Ovary (tissue), 9 donors: ENCODE data around the gene CACNA1S. TPM values are rescaled to one million over a fixed set of nuclear protein-coding genes. Genes with fewer than 3 reads are reported as not detected.

Experiments
- DNase-seq, 5 donors: peaks; one replicate each; pipeline ENCODE4 v3.0.0-alpha.2; 2019 to 2020
- H3K27ac ChIP-seq, 2 donors: fragments of 200-600 bp; one replicate each; pipeline versions ENCODE4 v1.5.1 to v1.8.0; 2019 to 2022
- H3K27me3 ChIP-seq: fragments of 200-600 bp; one replicate; pipeline ENCODE4 v1.8.0; 2022
- H3K36me3 ChIP-seq: fragments of 200-600 bp; sonication (generic); one replicate; pipeline ENCODE4 v1.5.1; 2019
- H3K4me1 ChIP-seq: one replicate; pipeline ENCODE4 v1.8.1; 2013; ENCODE audit warnings: mild to moderate bottlenecking, moderate library complexity; ENCODE audit not compliant: insufficient read depth
- H3K4me3 ChIP-seq: fragments of 200-600 bp; sonication (generic); one replicate; pipeline ENCODE4 v1.5.1; 2017
- H3K9me3 ChIP-seq, 2 donors: fragments of 200-600 bp in 1 of 2; sonication (generic) in 1 of 2; one replicate each; pipeline versions ENCODE4 v1.5.1 to v1.8.1; 2013 to 2019; ENCODE audit warnings: mild to moderate bottlenecking in 1 of 2, moderate library complexity in 1 of 2
- EP300 ChIP-seq: sonication (generic); formaldehyde crosslinking; IDR thresholded peaks from one replicate; pipeline ENCODE4 v1.6.1; 2017; ENCODE audit warnings: antibody characterized with exemption
- POLR2A ChIP-seq: fragments of 450-650 bp; IDR thresholded peaks from one replicate; pipeline ENCODE4 v1.6.1; 2017; ENCODE audit warnings: antibody characterized with exemption, mild to moderate bottlenecking, moderate library complexity
- WGBS, 3 donors: extraction: QIAGEN DNeasy Blood & Tissue Kit in 1 of 3; methylation state at CpG; one replicate each; pipeline versions ENCODE4 v1.1.5 to v1.1.7; 2013 to 2017; 5-methylcytosine and 5-hydroxymethylcytosine counted together
- intact Hi-C, 4 donors: fragments of 100-400 bp; cut with DNase I; formaldehyde crosslinking; loops; one replicate each; pipeline versions ENCODE4 v1.11.0 to v1.15.1; 2022 to 2023
- polyA plus RNA-seq, 2 donors: library from polyadenylated mRNA; stranded (reverse); fragments of 200-250 nt in 1 of 2; fragments of 350-450 nt in 1 of 2; fragmentation: Illumina TruSeq in 1 of 2; extraction: RNeasy Lipid Tissue Mini Kit (QIAGEN cat#74804) in 1 of 2; gene quantifications; one replicate each; pipeline ENCODE4 v1.2.3, GENCODE V29; 2013 to 2014
- total RNA-seq, 7 donors: library from RNA; depleted of rRNA in 2 of 7; stranded (reverse); fragments of >200 nt in 2 of 7; fragmentation: NEBNext Ultra II Directional in 3 of 7; extraction: Animal tissue kit (Norgen Biotek cat#: 25700) in 3 of 7; gene quantifications; one replicate each; pipeline versions ENCODE4 v1.1.0 to v1.2.4, GENCODE V29; 2016 to 2023
- TF ChIP-seq, protein P1 (sequence below), 3 donors: fragments of 450-650 bp in 2 of 3; fragments of 200-600 bp in 1 of 3; IDR thresholded peaks; one replicate each; pipeline versions ENCODE4 v1.5.1 to v1.8.0; 2016 to 2022; ENCODE audit warnings: antibody characterized with exemption in 3 of 3, mild to moderate bottlenecking in 1 of 3
- donor health status: DM: no; HTN: no; CAD: no; lungs with moderate emphysema.
- donor health status: DM: no; HTN: no; CAD: no.
- donor health status: Bipolar disorder and iron deficiency.
- donor health status: DM: yes; HTN: yes; CAD: no.
- donor health status: DM: no; HTN: no; CAD: no.
- donor health status: DM: yes; HTN: yes; CAD: no.

The CACNA1S gene
- total and polyA plus RNA-seq, 9 donors, result 0.01 to 0.05 (median 0.05) TPM; not detected in 6

DNA sequence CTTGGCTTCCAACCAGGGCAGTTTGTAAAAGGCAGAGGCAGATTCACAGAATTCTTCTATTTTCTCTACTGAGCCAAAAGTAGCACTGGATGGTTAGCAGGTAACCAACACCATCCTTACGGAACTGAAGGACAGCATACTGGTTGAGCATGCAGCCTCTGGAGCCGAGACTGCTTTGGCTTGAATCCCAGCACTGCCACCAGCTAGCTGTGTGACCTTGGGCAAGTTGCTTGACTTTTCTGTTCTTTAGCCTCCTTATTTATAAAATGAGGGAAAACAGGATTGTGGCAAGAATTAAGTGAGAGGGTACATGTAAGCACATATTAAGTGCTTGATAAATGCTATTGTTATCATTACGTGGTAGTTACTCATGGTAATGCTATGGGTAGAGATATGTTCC is 19.5 kb downstream of the CACNA1S start:
- Histone ChIP-seq H3K9me3 (no peaks in the 10 kb centered on the region), H3K36me3 (no peaks in the 10 kb centered on the region), H3K27ac (no peak overlapping the region), H3K27me3 (no peaks in the 10 kb centered on the region), H3K4me1 (no peaks in the 10 kb centered on the region), H3K4me3 (no peak overlapping the region)
- DNase-seq, result no peak
- intact Hi-C loops, result no loop called here
- WGBS, 3 donors, result 58 to 73% (median 62%) methylated on average over 3 of the region's 3 CpGs
- TF ChIP-seq POLR2A (no peak), EP300 (no peak)
- TF ChIP-seq, protein P1, sequence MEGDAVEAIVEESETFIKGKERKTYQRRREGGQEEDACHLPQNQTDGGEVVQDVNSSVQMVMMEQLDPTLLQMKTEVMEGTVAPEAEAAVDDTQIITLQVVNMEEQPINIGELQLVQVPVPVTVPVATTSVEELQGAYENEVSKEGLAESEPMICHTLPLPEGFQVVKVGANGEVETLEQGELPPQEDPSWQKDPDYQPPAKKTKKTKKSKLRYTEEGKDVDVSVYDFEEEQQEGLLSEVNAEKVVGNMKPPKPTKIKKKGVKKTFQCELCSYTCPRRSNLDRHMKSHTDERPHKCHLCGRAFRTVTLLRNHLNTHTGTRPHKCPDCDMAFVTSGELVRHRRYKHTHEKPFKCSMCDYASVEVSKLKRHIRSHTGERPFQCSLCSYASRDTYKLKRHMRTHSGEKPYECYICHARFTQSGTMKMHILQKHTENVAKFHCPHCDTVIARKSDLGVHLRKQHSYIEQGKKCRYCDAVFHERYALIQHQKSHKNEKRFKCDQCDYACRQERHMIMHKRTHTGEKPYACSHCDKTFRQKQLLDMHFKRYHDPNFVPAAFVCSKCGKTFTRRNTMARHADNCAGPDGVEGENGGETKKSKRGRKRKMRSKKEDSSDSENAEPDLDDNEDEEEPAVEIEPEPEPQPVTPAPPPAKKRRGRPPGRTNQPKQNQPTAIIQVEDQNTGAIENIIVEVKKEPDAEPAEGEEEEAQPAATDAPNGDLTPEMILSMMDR (IDR thresholded peaks at IDR 0.05), result no peak

DNA sequence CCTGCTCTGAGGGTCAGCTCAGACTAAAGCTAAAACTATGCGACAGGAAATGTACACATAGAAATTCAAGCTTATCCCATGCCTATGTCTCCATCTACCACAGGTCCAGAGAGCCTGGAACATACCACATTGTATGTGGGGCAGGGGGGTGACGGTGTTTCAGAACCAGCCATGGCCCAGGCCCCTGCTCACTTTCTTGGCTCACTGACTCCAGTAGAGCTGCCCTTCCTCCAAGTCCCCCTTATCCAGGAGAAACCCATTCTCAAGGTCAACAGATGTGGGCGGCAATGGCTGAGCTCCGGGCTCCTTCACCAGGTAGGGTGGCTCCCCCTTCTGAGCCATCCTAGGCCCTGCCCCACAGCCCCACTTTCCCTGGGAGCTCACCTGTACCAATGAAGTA is 21.0 kb downstream of the CACNA1S start:
- Histone ChIP-seq H3K27me3 (no peaks in the 10 kb centered on the region), H3K4me1 (no peaks in the 10 kb centered on the region), H3K4me3 (no peak overlapping the region), H3K36me3 (no peaks in the 10 kb centered on the region), H3K9me3 (no peaks in the 10 kb centered on the region), H3K27ac (no peak overlapping the region)
- intact Hi-C loops, result no loop called here
- no peak for TF ChIP-seq EP300
- TF ChIP-seq, protein P1 (IDR thresholded peaks at IDR 0.05), result no peak
- TF ChIP-seq POLR2A, result no peak
- 77 to 82% (median 81%) methylated on average over 4 of the region's 4 CpGs for WGBS, 3 donors
- no peak for DNase-seq

DNA sequence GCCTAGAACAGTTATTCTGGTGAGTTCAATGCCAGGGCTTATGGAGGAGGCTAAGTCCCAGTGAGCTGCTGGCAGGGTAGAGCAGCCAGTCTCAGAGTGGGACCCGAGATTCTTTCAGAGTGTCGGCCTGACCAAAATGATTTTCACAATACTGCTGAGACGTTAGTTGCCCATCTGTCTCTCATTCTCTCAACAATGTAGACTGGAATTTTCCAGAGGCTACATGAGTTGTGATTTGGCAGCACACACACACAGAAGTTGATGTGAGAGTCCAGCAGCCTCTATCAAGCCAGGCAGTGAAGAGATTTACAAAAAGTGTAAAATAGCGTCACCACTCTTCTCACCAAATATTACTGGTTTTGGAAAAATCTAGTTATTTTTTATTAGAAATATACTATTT is 21.7 kb downstream of the CACNA1S start:
- TF ChIP-seq POLR2A (no peak), EP300 (no peak)
- TF ChIP-seq, protein P1 (IDR thresholded peaks at IDR 0.05), result no peak
- Histone ChIP-seq H3K4me1 (no peaks in the 10 kb centered on the region), H3K9me3 (no peaks in the 10 kb centered on the region), H3K36me3 (no peaks in the 10 kb centered on the region), H3K27me3 (no peaks in the 10 kb centered on the region), H3K27ac (no peak overlapping the region), H3K4me3 (no peak overlapping the region)
- intact Hi-C loops, result no loop called here
- no peak for DNase-seq
- 70 to 81% (median 75%) methylated on average over 4 of the region's 4 CpGs for WGBS, 3 donors

DNA sequence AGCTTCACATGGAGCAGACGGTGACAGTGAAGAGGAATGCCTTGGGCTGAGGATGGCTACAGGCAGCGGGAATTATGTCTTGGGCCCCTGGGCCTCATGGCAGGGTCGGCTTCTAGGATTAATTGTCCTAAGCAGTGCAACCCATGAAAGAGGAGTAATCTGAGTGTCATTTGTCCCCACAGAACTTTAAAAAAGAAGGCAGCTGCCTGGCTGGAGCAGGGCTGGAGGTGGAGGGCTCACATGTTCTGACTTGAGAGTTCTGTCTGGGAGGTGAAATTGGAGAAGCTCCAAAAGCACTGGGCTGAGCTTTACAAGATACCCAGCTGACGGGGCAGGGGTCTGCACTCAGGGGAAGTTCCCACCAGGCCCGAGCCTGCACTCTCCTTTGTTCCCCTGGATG is 22.6 kb downstream of the CACNA1S start:
- no peak for DNase-seq

More for the DNA sequence above, 22.6 kb downstream of the CACNA1S start:
- Histone ChIP-seq H3K27ac (no peak overlapping the region), H3K36me3 (no peaks in the 10 kb centered on the region), H3K4me3 (no peak overlapping the region), H3K4me1 (no peaks in the 10 kb centered on the region), H3K27me3 (no peaks in the 10 kb centered on the region), H3K9me3 (no peaks in the 10 kb centered on the region)
- 77 to 83% (median 82%) methylated on average over 5 of the region's 5 CpGs for WGBS, 3 donors
- intact Hi-C loops, result no loop called here
- TF ChIP-seq POLR2A (no peak), EP300 (no peak)
- TF ChIP-seq, protein P1 (IDR thresholded peaks at IDR 0.05), result no peak
